ENCODE data around the gene LAS1L.

- TF ChIP-seq, protein P1, sequence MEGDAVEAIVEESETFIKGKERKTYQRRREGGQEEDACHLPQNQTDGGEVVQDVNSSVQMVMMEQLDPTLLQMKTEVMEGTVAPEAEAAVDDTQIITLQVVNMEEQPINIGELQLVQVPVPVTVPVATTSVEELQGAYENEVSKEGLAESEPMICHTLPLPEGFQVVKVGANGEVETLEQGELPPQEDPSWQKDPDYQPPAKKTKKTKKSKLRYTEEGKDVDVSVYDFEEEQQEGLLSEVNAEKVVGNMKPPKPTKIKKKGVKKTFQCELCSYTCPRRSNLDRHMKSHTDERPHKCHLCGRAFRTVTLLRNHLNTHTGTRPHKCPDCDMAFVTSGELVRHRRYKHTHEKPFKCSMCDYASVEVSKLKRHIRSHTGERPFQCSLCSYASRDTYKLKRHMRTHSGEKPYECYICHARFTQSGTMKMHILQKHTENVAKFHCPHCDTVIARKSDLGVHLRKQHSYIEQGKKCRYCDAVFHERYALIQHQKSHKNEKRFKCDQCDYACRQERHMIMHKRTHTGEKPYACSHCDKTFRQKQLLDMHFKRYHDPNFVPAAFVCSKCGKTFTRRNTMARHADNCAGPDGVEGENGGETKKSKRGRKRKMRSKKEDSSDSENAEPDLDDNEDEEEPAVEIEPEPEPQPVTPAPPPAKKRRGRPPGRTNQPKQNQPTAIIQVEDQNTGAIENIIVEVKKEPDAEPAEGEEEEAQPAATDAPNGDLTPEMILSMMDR (IDR thresholded peaks at IDR 0.05) = no peak
- no peak for TF ChIP-seq POLR2A (IDR thresholded peaks at IDR 0.05)
Observed at GRCh38 chrX:65491620-65492019, 43.0 kb downstream of the LAS1L start.
